Ammon's horn (tissue), 1 donor: ENCODE results near the gene DCDC2B.
"Not testable (repeated sequence)": the region's sequence is repeated elsewhere in the genome, so short reads cannot be mapped to it uniquely, and the experiment has no call there.

ENCODE experiments used
- DNase-seq: peaks from one replicate; pipeline ENCODE4 v3.0.0-alpha.2; 2016; ENCODE audit warnings: low spot score

Gene DCDC2B

GRCh38 chr1:32256473-32257226, 47.8 kb downstream of the DCDC2B start:
- DNase-seq: no peak

DNA sequence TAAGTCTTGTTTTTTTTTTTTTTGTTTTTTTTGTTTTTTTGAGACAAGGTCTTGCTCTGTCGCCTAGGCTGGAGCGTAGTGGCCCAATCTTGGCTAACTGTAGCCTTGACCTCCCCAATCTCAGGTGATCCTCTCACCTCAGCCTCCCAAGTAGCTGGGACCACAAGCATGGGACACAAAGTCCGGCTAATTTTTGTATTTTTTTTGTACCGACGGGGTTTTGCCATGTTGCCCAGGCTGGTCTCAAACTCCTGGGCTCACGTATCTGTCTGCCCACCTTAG, 48.3 kb downstream of the DCDC2B start:
- DNase-seq: no peak

DNA sequence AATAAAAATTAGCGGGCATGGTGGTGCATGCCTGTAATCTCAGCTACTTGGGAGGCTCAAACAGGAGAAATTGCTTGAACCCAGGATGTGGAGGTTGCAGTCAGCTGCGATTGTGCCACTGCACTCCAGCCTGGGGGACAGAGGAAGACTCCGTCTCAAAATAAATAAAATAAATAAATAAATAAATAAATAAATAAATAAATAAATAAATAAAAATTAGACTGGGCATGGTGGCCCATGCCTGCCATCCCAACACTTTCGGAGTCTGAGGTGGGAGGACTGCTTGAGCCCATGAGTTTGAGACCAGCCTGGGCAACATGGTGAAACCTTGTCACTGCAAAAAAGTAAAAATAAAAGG, 54.3 kb downstream of the DCDC2B start:
- DNase-seq: not testable (repeated sequence)

DNA sequence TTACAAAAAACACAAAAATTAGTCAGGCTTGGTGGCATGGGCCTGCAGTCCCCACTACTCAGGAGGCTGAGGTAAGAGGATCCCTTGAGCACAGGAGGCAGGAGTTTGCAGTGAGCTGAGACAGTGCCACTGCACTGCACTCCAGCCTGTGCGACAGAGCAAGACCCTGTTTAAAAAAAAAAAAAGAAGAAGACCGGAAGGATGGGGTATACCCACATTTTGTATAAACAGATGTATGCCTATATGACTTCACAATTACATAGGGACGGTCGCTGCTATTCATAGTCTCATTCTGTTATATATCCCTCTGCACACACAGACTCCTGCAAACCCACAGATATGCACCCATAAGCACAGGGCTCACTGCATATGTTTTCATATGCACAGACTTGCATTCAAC, 54.9 kb downstream of the DCDC2B start:
- no peak for DNase-seq
